ENCODE measurements around the gene ACOX2.

- TF ChIP-seq CTCF (conservative IDR thresholded peaks at IDR 0.05; ENCODE audit: low read depth, low read length) (peak; percentile 41), EZH2 (IDR thresholded peaks at IDR 0.05; ENCODE audit: borderline replicate concordance, low read depth, low read length, poor library complexity, severe bottlenecking) (no peak)
Measured at GRCh38 chr3:58560771-58561311, 23.9 kb upstream of the ACOX2 start.

All from A673 (cell line).